ENCODE data around the gene GABPB2.

DNA sequence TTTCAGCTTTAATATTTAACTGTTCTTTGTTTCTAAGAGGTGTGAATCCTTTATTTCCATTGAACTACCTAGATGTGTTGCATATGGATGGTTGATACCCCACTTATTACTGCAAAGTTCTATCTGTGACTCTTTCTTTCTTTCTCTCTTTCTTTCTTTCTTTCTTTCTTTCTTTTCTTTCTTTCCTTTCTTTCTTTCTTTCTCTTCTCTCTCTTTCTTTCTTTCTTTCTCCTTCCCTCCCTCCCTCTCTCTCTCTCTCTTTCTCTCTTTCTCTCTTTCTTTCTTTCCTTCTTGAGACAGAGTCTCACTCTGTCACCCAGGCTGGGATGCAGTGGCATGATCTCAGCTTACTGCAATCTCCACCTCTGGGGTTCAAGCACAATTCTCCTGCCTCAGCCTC lies 34.1 kb downstream of the GABPB2 start:
- TF ChIP-seq ZNF777 (tag by site-specific recombination; IDR thresholded peaks at IDR 0.05; ENCODE audit: borderline replicate concordance) (no peak), ZFHX2 (tag by site-specific recombination; conservative IDR thresholded peaks at IDR 0.05) (no peak), TCF7L2 (IDR thresholded peaks at IDR 0.05; ENCODE audit: borderline replicate concordance, low read depth, low read length) (no peak), BCL11A (tag by site-specific recombination; IDR thresholded peaks at IDR 0.05; ENCODE audit: low read depth) (no peak), IKZF3 (tag by site-specific recombination; IDR thresholded peaks at IDR 0.05) (no peak), REPIN1 (tag by site-specific recombination; IDR thresholded peaks at IDR 0.05; ENCODE audit: low read depth) (no peak), ZIC2 (tag by site-specific recombination; IDR thresholded peaks at IDR 0.05) (no peak)
- TF ChIP-seq, protein P1, sequence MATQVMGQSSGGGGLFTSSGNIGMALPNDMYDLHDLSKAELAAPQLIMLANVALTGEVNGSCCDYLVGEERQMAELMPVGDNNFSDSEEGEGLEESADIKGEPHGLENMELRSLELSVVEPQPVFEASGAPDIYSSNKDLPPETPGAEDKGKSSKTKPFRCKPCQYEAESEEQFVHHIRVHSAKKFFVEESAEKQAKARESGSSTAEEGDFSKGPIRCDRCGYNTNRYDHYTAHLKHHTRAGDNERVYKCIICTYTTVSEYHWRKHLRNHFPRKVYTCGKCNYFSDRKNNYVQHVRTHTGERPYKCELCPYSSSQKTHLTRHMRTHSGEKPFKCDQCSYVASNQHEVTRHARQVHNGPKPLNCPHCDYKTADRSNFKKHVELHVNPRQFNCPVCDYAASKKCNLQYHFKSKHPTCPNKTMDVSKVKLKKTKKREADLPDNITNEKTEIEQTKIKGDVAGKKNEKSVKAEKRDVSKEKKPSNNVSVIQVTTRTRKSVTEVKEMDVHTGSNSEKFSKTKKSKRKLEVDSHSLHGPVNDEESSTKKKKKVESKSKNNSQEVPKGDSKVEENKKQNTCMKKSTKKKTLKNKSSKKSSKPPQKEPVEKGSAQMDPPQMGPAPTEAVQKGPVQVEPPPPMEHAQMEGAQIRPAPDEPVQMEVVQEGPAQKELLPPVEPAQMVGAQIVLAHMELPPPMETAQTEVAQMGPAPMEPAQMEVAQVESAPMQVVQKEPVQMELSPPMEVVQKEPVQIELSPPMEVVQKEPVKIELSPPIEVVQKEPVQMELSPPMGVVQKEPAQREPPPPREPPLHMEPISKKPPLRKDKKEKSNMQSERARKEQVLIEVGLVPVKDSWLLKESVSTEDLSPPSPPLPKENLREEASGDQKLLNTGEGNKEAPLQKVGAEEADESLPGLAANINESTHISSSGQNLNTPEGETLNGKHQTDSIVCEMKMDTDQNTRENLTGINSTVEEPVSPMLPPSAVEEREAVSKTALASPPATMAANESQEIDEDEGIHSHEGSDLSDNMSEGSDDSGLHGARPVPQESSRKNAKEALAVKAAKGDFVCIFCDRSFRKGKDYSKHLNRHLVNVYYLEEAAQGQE (tag by site-specific recombination; IDR thresholded peaks at IDR 0.05), result no peak

Measured in HEK293 (cell line).